GM19043 (cell line): ENCODE data around the gene CHRNA4.
"Not testable (repeated sequence)": the region's sequence is repeated elsewhere in the genome, so short reads cannot be mapped to it uniquely, and the experiment has no call there.

Experiments
- ATAC-seq: cut with Tn5 transposase; IDR thresholded peaks from one replicate; pipeline ENCODE4 v1.9.1; 2021; ENCODE audit warnings: low read depth; ENCODE audit not compliant: unreplicated experiment

CHRNA4 gene

GRCh38 chr20:63379872-63380271 lies 18.7 kb upstream of the CHRNA4 start:
- not testable (repeated sequence) for ATAC-seq

DNA sequence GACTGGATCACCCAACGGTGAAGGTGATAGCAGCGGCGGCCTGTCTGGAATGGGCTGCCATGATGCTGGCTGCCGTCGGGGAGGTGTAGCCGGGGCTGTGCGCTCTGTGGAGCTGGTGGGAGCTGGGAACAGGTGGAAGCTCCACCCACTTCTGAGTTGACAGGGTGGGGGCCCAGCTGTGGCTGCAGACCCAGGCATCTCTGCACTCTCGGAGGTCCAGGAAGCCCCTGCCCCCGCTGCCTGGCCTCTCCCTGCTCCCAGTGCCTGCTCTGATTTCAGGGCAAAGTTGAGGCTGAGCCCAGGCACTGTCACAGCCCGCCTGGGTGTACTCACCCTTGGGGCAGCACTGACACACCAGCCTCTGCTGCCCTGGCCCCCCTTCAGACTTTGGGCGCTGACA lies 18.1 kb upstream of the CHRNA4 start:
- ATAC-seq, result no peak

DNA sequence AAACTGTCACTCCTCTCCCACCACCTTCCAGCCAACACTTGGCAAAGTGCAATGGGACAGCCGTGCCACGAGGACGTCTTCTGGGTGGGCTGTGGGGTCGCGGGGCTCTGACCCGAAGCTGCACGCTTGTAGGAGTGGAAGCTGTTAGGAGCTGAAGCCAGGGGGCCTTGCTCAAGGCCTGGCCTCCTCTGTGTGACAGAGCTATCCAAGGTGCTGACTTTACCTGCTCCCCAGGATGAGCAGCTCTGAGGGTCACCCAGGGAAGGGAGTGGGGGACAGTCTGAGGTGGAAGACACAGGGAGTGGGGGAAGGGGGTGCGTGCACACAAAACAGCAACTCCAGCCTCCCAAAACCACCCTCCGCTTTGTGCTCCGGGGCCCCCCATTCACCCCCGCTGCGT lies 17.5 kb upstream of the CHRNA4 start:
- no peak for ATAC-seq

- no peak for ATAC-seq
These were observed 16.8 kb upstream of the CHRNA4 start for GRCh38 chr20:63377951-63378381.

- no peak for ATAC-seq
These were observed 16.2 kb upstream of the CHRNA4 start for GRCh38 chr20:63377256-63377941.

DNA sequence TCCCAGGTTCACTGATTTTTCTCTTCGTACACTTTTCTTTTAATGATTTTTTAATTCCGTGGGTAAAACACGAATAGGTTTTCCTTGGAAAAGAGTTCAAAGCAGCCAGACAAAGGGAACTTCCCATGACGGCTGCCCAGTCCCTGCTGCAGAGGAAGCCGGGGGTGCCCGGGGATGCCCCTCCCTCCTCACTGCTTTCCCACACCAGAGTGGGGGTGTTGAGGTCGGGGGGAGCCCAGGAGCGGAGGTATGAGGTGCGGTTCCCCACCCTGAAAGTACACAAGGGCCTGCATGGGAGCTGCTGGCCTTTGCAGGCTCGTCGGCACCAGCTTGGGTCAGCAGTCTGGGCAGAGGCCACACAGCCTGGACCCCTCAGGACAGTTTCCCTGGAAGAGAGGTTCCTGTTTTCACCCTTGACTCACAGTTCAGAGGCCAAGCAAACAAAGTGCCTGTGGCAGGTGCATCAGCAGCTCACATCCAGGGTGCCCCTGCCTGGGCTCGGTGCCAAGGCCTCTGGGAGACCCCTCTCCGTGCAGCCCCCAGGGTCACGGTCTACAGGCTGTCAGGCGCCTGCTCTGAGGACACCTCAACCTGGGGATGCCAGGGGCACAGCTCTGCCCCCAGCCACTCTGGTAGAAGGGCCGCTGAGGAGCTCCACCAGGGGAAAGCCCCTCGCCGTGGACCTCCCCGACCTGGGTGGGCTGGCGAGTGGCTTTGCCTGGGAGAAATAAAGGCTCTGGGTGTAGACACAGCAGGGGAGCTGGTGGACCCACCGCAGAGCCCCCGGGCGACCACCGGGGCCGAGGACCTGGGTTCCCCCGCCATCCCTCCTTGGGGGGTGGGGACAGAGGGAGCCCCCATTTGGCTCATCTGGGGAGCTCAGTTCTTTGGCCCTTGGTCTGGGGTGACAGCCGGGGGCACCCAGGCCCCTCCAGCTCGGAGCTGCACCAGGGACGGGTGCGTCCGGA lies 15.4 kb upstream of the CHRNA4 start:
- no peak for ATAC-seq

GRCh38 chr20:63375438-63375837 lies 14.3 kb upstream of the CHRNA4 start:
- no peak for ATAC-seq

GRCh38 chr20:63374504-63374903 lies 13.4 kb upstream of the CHRNA4 start:
- no peak for ATAC-seq

DNA sequence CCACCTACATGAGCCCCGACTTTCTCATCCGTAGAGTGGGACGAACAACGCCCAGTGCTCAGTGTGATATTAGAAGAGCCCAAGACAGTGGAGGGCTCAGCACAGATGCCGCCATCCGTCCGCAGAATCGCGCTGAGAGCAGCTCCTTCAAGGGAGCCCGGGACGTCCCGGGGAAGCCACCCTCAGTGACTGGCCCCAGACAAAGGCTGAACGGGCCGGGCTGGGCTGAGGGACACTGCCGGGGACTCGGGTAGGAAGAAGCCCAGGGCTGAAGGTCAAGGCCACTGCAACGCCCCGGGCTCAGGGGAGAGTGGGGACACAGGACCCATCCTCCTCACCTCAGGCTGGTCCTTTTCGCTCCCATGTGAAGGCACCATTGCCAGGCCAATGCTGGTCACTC lies 12.8 kb upstream of the CHRNA4 start:
- no peak for ATAC-seq

- no peak for ATAC-seq
These were observed 12.1 kb upstream of the CHRNA4 start for GRCh38 chr20:63372971-63373885.

GRCh38 chr20:63371291-63371865 lies 10.2 kb upstream of the CHRNA4 start:
- no peak for ATAC-seq

GRCh38 chr20:63370618-63371187 lies 9.6 kb upstream of the CHRNA4 start:
- no peak for ATAC-seq

DNA sequence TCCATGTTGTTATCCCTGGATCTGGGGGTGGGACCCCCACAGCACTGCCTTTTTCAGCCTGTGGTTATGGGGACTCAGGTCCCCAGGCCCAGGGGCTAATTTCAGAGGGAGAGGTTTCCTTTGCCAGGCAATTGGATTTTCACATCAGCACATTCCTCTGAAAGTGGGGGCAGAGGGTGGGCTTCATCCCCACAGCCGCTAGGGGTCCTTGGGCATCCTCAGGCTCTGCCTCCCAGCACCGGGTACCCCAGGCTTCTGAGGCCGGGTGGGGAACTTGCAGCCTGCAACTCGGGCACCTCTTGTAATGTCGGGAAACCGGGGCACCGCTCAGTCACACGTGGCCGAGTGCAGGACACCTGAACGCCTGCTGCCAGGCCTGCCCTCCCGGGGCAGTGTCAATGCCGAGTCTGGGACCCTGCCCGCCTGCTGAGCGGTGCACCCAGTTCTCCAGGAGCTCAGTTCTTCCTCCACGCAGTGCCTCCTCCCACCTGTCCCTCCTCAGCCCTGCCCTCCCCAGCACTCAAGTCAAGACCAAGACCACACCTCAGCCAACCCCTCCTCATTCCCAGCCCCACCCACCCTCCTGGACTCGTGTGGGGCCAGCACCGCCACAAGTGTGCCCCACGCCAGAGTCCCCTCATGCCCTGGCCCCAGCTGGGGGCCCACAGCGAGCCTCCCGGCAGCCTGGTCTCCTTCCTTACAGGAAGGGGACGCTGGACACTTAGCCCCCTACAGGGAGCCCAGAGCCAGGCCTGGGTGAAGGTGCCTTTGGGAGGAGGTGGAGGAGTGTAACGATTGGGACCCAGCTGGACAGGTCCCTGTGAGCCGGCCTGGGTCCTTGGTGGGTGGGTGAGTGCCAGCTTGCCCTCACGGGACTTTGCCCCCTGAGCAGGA lies 8.8 kb upstream of the CHRNA4 start:
- ATAC-seq, result no peak

- no peak for ATAC-seq
These were observed 7.9 kb upstream of the CHRNA4 start for GRCh38 chr20:63369024-63369530.

DNA sequence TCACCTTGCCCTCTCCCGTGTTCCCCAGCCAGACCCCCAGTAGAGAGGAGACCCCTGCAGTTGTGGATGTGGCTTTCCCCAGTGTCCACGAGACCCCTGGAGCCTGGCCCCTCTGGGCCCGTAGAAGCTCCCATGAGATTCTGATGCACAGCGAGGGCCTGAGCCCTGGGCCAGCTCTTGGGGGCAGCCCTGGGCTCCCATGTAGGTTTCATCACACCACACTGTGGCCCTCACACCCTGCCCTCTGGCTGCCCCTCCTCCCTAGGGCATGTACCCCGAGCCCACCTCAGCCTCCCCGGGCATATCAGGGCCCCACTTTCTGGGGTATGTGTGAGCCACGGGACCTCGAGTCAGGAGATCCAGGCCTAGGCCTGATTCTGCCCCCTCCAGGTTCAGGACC lies 7.0 kb upstream of the CHRNA4 start:
- no peak for ATAC-seq

DNA sequence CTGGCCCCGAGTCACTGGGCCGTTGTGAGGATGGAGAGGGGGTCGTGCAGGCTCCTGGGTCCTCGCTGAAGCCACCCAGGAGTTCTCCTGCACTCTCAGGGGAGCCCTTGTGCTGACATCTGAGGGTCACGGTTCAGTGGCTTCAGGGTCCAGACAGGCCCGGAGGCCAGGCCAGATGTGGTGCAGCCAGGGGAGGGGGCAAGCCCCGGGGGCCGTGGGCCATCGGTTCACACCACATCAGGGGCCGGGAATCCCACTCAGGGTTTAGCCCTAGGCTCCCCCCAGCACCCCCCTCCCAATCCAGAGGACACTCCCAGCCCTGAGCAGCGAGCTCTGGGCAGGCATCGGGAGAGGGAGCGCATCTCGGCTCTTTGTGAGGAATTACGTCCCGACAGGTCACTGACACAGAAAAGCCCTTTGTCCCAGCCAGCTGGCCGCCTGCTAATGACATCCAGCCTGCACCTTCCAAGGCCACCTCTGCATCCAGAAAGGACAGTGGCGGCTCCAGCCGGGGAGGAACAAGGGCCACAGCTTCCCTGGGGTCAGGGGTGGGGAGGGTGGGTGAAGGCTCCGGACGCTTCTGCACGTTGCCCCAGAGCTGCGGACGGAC lies 6.4 kb upstream of the CHRNA4 start:
- no peak for ATAC-seq

DNA sequence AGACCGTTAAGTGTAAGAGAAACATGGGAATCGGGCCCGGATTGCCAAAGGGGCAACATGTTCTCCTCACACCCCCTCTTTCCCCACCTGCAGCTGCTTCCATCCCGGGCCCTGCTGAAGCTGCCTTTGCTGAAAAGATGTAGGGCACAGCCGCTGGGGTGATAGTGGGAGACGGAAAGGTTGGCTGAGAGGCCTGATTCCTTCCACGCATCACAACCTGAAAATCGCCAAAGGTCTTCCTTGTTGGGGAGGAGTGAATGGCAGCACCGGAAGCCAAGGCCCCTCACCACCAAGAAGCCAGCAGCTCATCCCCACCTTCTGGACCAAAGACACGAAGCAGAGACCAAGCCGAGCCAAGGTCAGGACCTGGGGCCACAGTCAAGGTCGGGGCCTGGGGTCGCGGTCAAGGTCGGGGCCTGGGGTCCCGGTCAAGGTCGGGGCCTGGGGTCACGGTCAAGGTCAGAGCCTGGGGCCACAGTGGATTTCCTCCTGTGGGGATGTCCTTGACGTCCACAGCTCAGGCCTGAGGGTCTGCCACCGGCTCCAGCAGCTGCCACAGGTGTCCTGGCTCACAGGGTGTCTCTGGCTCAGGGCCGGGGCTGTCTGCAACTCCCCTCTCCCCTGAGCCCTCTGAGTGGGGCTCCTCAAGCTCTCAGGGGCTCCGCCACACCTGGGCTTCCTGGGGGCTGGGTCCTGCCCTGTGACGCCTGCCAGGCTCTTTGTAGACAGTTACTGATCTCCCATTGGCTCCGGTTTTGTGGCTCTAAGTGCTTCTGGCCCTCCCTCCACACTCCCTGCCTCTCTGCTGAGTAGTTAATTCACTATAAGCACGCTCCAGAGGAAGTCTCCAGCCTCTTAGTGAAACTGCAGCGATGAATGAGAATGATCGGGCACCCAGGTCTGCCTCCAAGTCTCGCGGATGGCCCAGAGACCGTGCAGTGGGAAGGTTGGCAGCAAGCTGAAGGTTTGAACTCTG lies 5.5 kb upstream of the CHRNA4 start:
- ATAC-seq, result no peak
